K562 (cell line): ENCODE data around the gene FAM120AOS. TPM values are rescaled to one million over a fixed set of nuclear protein-coding genes. Genes with fewer than 3 reads are reported as not detected.

Experiments
- ATAC-seq: fragments of 200-7000 bp; cut with Tn5 transposase; 3 replicates; pipeline ENCODE4 v1.9.1; 2020; ENCODE audit warnings: moderate library complexity
- BruUV-seq: library from RNA; stranded (reverse); fragments of 400-500 nt; replicated peaks from 2 replicates; lab custom pipeline; 2021; lab: Mats Ljungman, UMichigan
- CTCF ChIA-PET: fragments of 300-600 bp; formaldehyde crosslinking; extraction: SDS; loops from one replicate; lab custom pipeline; 2021; ENCODE audit warnings: low intra/inter-chr PET ratio; lab: Yijun Ruan, JAX
- POLR2A ChIA-PET: fragments of 300-600, 350-650 bp; sonication (Branson Sonifier 250); formaldehyde crosslinking; extraction: SDS; loops from one replicate; lab custom pipeline; 2021; ENCODE audit warnings: antibody characterized with exemption, inconsistent platforms; lab: Yijun Ruan, JAX
- DNase-seq, 4 experiments: peaks; one replicate each; pipeline versions ENCODE4 v3.0.0 to v3.0.0-alpha.2; 2011 to 2018; ENCODE audit warnings: low spot score in 3 of 4, mixed read lengths in 3 of 4; ENCODE audit errors: extremely low read depth in 1 of 4
- FAIRE-seq: peaks from 2 replicates; lab custom pipeline; 2011; peaks lifted over from hg19 to GRCh38; lab: Jason Lieb, UNC
- H2AFZ ChIP-seq: 2 replicates; pipeline ENCODE4 v1.6.0; 2011; ENCODE audit warnings: low read depth, low read length, control low read depth, inconsistent platforms
- H3K27ac ChIP-seq: fragments of 200-600 bp; 3 replicates; pipeline ENCODE4 v1.8.0; 2011; ENCODE audit warnings: low read depth, mild to moderate bottlenecking, control low read depth, inconsistent platforms, low read length, moderate library complexity, mixed read lengths; ENCODE audit errors: extremely low read depth
- H3K27me3 ChIP-seq, 2 experiments: fragments of 300-600 bp in 1 of 2; 2 replicates in 1 of 2; 3 replicates in 1 of 2; pipeline versions ENCODE4 v1.6.0 to v1.8.0; 2011; ENCODE audit warnings: inconsistent platforms in 2 of 2, low read length in 2 of 2, mild to moderate bottlenecking in 1 of 2, mixed read lengths in 1 of 2, moderate library complexity in 1 of 2; ENCODE audit not compliant: control insufficient read depth in 2 of 2, insufficient read depth in 2 of 2
- H3K36me3 ChIP-seq: fragments of 300-600 bp; 3 replicates; pipeline ENCODE4 v1.8.0; 2011; ENCODE audit warnings: mild to moderate bottlenecking, low read length, inconsistent platforms; ENCODE audit not compliant: control insufficient read depth, insufficient read depth
- H3K4me1 ChIP-seq, 2 experiments: fragments of 200-600 bp in 1 of 2; replicated peaks in 1 of 2; 2 replicates in 1 of 2; 3 replicates in 1 of 2; pipeline versions ENCODE4 v1.5.1 to v1.8.0; 2011; ENCODE audit warnings: inconsistent platforms in 2 of 2, low read length in 2 of 2, mild to moderate bottlenecking in 1 of 2, mixed read lengths in 1 of 2, moderate library complexity in 1 of 2; ENCODE audit not compliant: control insufficient read depth in 2 of 2, insufficient read depth in 2 of 2
- H3K4me2 ChIP-seq: 2 replicates; pipeline ENCODE4 v1.6.1; 2011; ENCODE audit warnings: low read length, control low read depth, inconsistent platforms, mixed read lengths; ENCODE audit not compliant: insufficient read depth
- H3K4me3 ChIP-seq: fragments of 200-600 bp; sonication (generic), shearing (Covaris generic); 2 replicates; pipeline ENCODE4 v1.5.1; 2016; ENCODE audit warnings: control low read depth, inconsistent platforms
- H3K79me2 ChIP-seq: fragments of 200-600 bp; 3 replicates; pipeline ENCODE4 v1.8.0; 2011; ENCODE audit warnings: low read length, inconsistent platforms; ENCODE audit not compliant: control insufficient read depth, insufficient read depth
- H3K9ac ChIP-seq, 2 experiments: 2 replicates each; pipeline versions ENCODE4 v1.6.0 to v1.6.1; 2011; ENCODE audit warnings: low read depth in 2 of 2, low read length in 2 of 2, control low read depth in 1 of 2, inconsistent platforms in 1 of 2, mild to moderate bottlenecking in 1 of 2, mixed read lengths in 1 of 2; ENCODE audit not compliant: insufficient read depth in 1 of 2
- H3K9me1 ChIP-seq: one replicate; pipeline ENCODE4 v1.6.0; 2011; ENCODE audit warnings: inconsistent platforms, mild to moderate bottlenecking, low read length, moderate library complexity; ENCODE audit not compliant: control insufficient read depth, insufficient read depth
- H3K9me3 ChIP-seq: replicated peaks from 2 replicates; pipeline ENCODE4 v1.5.1; 2011; ENCODE audit warnings: low read depth, low read length, inconsistent platforms; ENCODE audit not compliant: control insufficient read depth, insufficient read depth
- H4K20me1 ChIP-seq: replicated peaks from 2 replicates; pipeline ENCODE4 v1.6.1; 2011; ENCODE audit warnings: low read length, inconsistent platforms, mixed read lengths; ENCODE audit not compliant: control insufficient read depth, insufficient read depth
- BACH1 ChIP-seq: fragments of 200-800 bp; sonication (Bioruptor generic); IDR thresholded peaks from 2 replicates; pipeline ENCODE4 v1.6.1; 2016; ENCODE audit warnings: missing genetic modification characterization, missing compliant biosample characterization
- BHLHE40 ChIP-seq: IDR thresholded peaks from 2 replicates; pipeline ENCODE4 v1.6.1; 2011; ENCODE audit warnings: low read length, improper control_type of control experiment
- CBX2 ChIP-seq: fragments of 200-600 bp; sonication (generic); IDR thresholded peaks from one replicate; pipeline ENCODE4 v1.6.1; 2012; ENCODE audit warnings: mild to moderate bottlenecking, low read length, inconsistent platforms; ENCODE audit not compliant: insufficient read depth, poor library complexity, severe bottlenecking
- HIVEP1 ChIP-seq: fragments of 250-450 bp; sonication (Bioruptor Pico); IDR thresholded peaks from 2 replicates; pipeline ENCODE4 v1.4.0; 2020; ENCODE audit warnings: mild to moderate bottlenecking
- HMG20A ChIP-seq: fragments of 450-650 bp; formaldehyde crosslinking; conservative IDR thresholded peaks from 2 replicates; pipeline ENCODE4 v1.4.0; 2020; ENCODE audit warnings: mild to moderate bottlenecking, mixed read lengths
- MCM3 ChIP-seq: fragments of 450-650 bp; IDR thresholded peaks from 2 replicates; pipeline ENCODE4 v1.6.1; 2016
- NR2C1 ChIP-seq, 2 experiments: fragments of 450-650 bp; IDR thresholded peaks; 2 replicates each; pipeline ENCODE4 v1.6.1; 2017; ENCODE audit warnings: mild to moderate bottlenecking in 2 of 2, antibody characterized with exemption in 1 of 2, inconsistent platforms in 1 of 2, missing compliant biosample characterization in 1 of 2, missing genetic modification characterization in 1 of 2
- POLR2H ChIP-seq: IDR thresholded peaks from 2 replicates; pipeline ENCODE4 v1.6.1; 2016; ENCODE audit warnings: missing genetic modification characterization, low read depth, mild to moderate bottlenecking, control low read depth, missing compliant biosample characterization, moderate library complexity
- SLC30A9 ChIP-seq: fragments of 250-450 bp; sonication (Bioruptor Pico); IDR thresholded peaks from 2 replicates; pipeline ENCODE4 v1.8.0; 2022; ENCODE audit warnings: mild to moderate bottlenecking, moderate library complexity
- SP2 ChIP-seq: IDR thresholded peaks from 2 replicates; pipeline ENCODE4 v1.6.1; 2011; ENCODE audit warnings: mild to moderate bottlenecking, low read depth, low read length, moderate library complexity; ENCODE audit not compliant: poor library complexity, severe bottlenecking; ENCODE audit errors: extremely low read depth
- TEAD2 ChIP-seq: fragments of 450-650 bp; IDR thresholded peaks from 2 replicates; pipeline ENCODE4 v1.6.1; 2016; ENCODE audit warnings: missing genetic modification characterization, control low read depth, missing compliant biosample characterization
- ZBTB8A ChIP-seq: fragments of 450-650 bp; IDR thresholded peaks from 2 replicates; pipeline ENCODE4 v1.6.1; 2018; ENCODE audit warnings: mild to moderate bottlenecking, moderate library complexity; ENCODE audit not compliant: partially characterized antibody
- ZNF133 ChIP-seq: fragments of 250-450 bp; sonication (Bioruptor Pico); IDR thresholded peaks from 2 replicates; pipeline ENCODE4 v1.4.0; 2020; ENCODE audit warnings: mild to moderate bottlenecking
- ZNF75A ChIP-seq: fragments of 450-650 bp; formaldehyde crosslinking; IDR thresholded peaks from 2 replicates; pipeline ENCODE4 v1.4.0; 2020; ENCODE audit warnings: mild to moderate bottlenecking
- WGBS: fragments of 100-300 bp; shearing (Covaris generic); methylation state at CpG from one replicate; pipeline ENCODE4 v1.1.6; 2016; ENCODE audit warnings: low coverage, mixed read lengths; ENCODE audit not compliant: insufficient coverage; ENCODE audit errors: missing lambda C conversion rate; 5-methylcytosine and 5-hydroxymethylcytosine counted together
- in situ Hi-C: fragments of 300-500 bp; cut with MboI; formaldehyde crosslinking; loops from 4 replicates; pipeline ENCODE4 v1.15.0; 2018; ENCODE audit warnings: inconsistent platforms, mixed read lengths
- intact Hi-C: fragments of 100-400 bp; cut with micrococcal nuclease; formaldehyde crosslinking; loops from 2 replicates; pipeline ENCODE4 v1.14.2; 2022
- polyA plus RNA-seq, 8 experiments: library from polyadenylated mRNA; depleted of rRNA in 4 of 8; stranded (reverse) in 5 of 8; unstranded in 3 of 8; fragments of >200 nt; fragmentation: Nextera tagmentation in 2 of 8; fragmentation: Illumina TruSeq in 1 of 8; extraction: Ambion mirVana in 2 of 8; extraction: Trizol in 1 of 8; gene quantifications; 2 replicates each; pipeline versions ENCODE4 v1.2.1 to v1.2.3, GENCODE V29; 2011 to 2014; ENCODE audit warnings: inconsistent platforms in 1 of 8, missing spikeins in 1 of 8
- total RNA-seq, 7 experiments: library from RNA; depleted of rRNA in 6 of 7; stranded (reverse); fragments of >200 nt in 6 of 7; fragmentation: Illumina TruSeq in 2 of 7; extraction: Trizol in 2 of 7; gene quantifications; 2 replicates each; pipeline versions ENCODE4 v1.2.1 to v1.2.3, GENCODE V29; 2011 to 2021; ENCODE audit warnings: low replicate concordance in 1 of 7
- TF ChIP-seq, protein P1 (sequence below): fragments of 250-450 bp; sonication (Bioruptor Pico); IDR thresholded peaks from 2 replicates; pipeline ENCODE4 v1.4.0; 2020; ENCODE audit warnings: mild to moderate bottlenecking
- TF ChIP-seq, protein P2 (sequence below): fragments of 250-450 bp; sonication (Bioruptor Pico); IDR thresholded peaks from 2 replicates; pipeline ENCODE4 v1.5.0; 2020; ENCODE audit warnings: mild to moderate bottlenecking
- TF ChIP-seq, protein P3 (sequence below): fragments of 250-450 bp; sonication (Bioruptor Pico); IDR thresholded peaks from 2 replicates; pipeline ENCODE4 v1.8.0; 2022; ENCODE audit warnings: moderate library complexity, mild to moderate bottlenecking, inconsistent platforms

The FAM120AOS gene
- total and polyA plus RNA-seq, 9 of the 15 experiments (the other 6 are each of a cell fraction or from before 2014, with no cell fraction given): 18.8 to 53.4 (median 41.4) TPM

DNA sequence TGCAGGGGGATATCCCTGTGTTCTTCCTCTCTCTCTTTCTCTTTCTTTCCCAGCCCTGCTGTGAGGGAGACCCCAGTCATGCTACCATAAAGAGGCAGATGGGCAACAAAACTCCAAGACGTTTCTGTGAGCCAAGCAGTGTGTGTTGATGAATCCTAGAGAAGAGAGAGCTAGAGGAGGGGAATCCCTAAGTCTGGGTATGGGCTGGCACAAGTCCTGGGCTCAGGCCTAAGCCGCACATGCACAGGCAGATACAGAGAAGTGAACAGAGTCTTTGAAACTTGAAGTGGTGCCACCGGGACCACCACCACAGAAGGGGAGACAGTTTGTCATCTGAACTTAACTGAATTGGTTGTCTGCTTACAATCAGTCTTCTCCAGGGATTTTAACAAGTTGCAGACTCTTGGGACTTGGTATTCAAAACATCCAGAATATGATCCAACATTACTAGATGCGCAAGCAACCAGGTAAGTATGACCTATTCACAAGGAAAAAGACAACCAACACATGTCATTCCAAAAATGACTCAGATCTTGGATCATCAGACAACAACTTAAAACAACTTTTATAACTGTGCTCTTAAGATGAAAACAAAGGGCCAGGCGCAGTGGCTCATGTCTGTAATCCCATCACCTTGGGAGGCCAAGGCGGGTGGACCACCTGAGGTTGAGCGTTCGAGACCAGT lies 12.3 kb downstream of the FAM120AOS start:
- H3K4me3 ChIP-seq: no peak overlapping the region
- no peaks in the 10 kb centered on the region for H3K9me3 ChIP-seq
- BruUV-seq: no TSS peak
- ATAC-seq: no peak
- ChIA-PET POLR2A (no interaction called here), CTCF (no interaction called here)
- peaks cover 7 to 13% of the 10 kb centered on the region in 2 experiments; a peak in 3 of 5 replicates for H3K27me3 ChIP-seq
- peaks cover 3% of the 10 kb centered on the region; the same call in 1 of the 3 replicates for H3K36me3 ChIP-seq
- no peak overlapping the region for H2AFZ ChIP-seq
- no peak for DNase-seq
- 20% methylated on average over 8 of the region's 8 CpGs for WGBS
- intact Hi-C loops (no loop called here), in situ Hi-C loops (no loop called here)
- no peak for FAIRE-seq
- no peaks in the 10 kb centered on the region for H3K79me2 ChIP-seq
- H3K9me1 ChIP-seq: no peaks in the 10 kb centered on the region
- no peaks in the 10 kb centered on the region for H3K4me1 ChIP-seq
- H3K4me2 ChIP-seq: no peak overlapping the region
- no peak overlapping the region for H3K27ac ChIP-seq
- H4K20me1 ChIP-seq: 0 out of 2 replicates have a peak, but pooled peaks cover 3% of the 10 kb centered on the region
- no peak overlapping the region for H3K9ac ChIP-seq
- TF ChIP-seq, protein P1, sequence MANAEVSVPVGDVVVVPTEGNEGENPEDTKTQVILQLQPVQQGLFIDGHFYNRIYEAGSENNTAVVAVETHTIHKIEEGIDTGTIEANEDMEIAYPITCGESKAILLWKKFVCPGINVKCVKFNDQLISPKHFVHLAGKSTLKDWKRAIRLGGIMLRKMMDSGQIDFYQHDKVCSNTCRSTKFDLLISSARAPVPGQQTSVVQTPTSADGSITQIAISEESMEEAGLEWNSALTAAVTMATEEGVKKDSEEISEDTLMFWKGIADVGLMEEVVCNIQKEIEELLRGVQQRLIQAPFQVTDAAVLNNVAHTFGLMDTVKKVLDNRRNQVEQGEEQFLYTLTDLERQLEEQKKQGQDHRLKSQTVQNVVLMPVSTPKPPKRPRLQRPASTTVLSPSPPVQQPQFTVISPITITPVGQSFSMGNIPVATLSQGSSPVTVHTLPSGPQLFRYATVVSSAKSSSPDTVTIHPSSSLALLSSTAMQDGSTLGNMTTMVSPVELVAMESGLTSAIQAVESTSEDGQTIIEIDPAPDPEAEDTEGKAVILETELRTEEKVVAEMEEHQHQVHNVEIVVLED: no peak
- TF ChIP-seq ZBTB8A: no peak
- TF ChIP-seq ZNF133 (CRISPR knock-in tag): no peak
- TF ChIP-seq CBX2: no peak
- no peak for TF ChIP-seq BACH1
- TF ChIP-seq TEAD2 (tag): no peak
- TF ChIP-seq SLC30A9 (CRISPR knock-in tag): no peak
- TF ChIP-seq, protein P2, sequence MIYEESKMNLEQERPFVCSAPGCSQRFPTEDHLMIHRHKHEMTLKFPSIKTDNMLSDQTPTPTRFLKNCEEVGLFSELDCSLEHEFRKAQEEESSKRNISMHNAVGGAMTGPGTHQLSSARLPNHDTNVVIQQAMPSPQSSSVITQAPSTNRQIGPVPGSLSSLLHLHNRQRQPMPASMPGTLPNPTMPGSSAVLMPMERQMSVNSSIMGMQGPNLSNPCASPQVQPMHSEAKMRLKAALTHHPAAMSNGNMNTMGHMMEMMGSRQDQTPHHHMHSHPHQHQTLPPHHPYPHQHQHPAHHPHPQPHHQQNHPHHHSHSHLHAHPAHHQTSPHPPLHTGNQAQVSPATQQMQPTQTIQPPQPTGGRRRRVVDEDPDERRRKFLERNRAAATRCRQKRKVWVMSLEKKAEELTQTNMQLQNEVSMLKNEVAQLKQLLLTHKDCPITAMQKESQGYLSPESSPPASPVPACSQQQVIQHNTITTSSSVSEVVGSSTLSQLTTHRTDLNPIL (CRISPR knock-in tag): no peak
- TF ChIP-seq SP2: no peak
- no peak for TF ChIP-seq POLR2H
- TF ChIP-seq ZNF75A (CRISPR knock-in tag): no peak
- TF ChIP-seq MCM3: no peak
- no peak for TF ChIP-seq HMG20A (CRISPR knock-in tag)
- TF ChIP-seq NR2C1 (IDR thresholded peaks at IDR 0.05): no peak
- no peak for TF ChIP-seq NR2C1 (tag; IDR thresholded peaks at IDR 0.05)
- TF ChIP-seq, protein P3, sequence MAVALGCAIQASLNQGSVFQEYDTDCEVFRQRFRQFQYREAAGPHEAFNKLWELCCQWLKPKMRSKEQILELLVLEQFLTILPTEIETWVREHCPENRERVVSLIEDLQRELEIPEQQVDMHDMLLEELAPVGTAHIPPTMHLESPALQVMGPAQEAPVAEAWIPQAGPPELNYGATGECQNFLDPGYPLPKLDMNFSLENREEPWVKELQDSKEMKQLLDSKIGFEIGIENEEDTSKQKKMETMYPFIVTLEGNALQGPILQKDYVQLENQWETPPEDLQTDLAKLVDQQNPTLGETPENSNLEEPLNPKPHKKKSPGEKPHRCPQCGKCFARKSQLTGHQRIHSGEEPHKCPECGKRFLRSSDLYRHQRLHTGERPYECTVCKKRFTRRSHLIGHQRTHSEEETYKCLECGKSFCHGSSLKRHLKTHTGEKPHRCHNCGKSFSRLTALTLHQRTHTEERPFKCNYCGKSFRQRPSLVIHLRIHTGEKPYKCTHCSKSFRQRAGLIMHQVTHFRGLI: no peak
- TF ChIP-seq BHLHE40: no peak
- no peak for TF ChIP-seq HIVEP1 (CRISPR knock-in tag)
